GM12872 (cell line): Measurements from ENCODE around the gene NOCT.

Experiments used
- TF ChIP-seq, protein P1 (sequence below): IDR thresholded peaks from 3 replicates; pipeline ENCODE4 v1.5.1; 2011; ENCODE audit warnings: low read depth, mild to moderate bottlenecking, low read length, moderate library complexity; ENCODE audit not compliant: insufficient read depth

NOCT gene

DNA sequence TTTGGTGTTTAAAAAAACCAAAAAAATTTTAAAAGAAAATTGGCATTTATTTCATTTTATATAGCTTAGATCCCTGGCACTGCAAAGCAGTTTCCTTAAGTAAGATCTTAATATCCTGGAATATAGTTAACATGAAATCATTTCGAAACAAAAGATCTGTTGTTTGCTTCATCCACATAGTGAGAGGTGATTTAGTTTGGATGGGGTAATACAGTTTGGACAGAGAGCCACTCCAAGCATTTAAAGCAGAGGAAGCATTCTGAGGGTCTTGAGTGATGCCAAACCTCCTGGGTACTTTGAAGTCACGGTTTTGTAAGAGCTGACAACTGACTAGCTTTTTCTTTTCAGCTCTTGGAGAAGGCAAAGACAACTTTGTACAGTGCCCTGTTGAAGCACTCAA is 28.7 kb downstream of the NOCT start:
- TF ChIP-seq, protein P1, sequence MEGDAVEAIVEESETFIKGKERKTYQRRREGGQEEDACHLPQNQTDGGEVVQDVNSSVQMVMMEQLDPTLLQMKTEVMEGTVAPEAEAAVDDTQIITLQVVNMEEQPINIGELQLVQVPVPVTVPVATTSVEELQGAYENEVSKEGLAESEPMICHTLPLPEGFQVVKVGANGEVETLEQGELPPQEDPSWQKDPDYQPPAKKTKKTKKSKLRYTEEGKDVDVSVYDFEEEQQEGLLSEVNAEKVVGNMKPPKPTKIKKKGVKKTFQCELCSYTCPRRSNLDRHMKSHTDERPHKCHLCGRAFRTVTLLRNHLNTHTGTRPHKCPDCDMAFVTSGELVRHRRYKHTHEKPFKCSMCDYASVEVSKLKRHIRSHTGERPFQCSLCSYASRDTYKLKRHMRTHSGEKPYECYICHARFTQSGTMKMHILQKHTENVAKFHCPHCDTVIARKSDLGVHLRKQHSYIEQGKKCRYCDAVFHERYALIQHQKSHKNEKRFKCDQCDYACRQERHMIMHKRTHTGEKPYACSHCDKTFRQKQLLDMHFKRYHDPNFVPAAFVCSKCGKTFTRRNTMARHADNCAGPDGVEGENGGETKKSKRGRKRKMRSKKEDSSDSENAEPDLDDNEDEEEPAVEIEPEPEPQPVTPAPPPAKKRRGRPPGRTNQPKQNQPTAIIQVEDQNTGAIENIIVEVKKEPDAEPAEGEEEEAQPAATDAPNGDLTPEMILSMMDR: no peak

DNA sequence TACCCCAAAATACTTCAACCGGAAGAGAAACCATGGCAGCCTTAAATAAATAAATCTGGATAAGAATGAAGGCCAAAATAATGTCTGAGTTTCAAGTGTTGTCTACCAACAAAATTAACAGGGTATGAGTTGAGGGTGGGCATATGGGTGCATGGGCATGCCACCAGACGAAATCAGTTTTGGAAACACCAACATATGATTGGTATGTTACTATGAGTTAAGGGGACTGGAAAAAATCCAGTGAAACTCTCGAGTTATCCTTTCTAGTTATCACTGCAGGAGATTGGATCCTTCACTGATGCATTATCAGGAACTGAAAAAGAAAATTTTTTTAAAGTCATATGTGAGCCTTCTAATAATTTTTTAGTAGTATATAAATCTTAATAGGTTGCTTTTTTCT is 32.4 kb downstream of the NOCT start:
- TF ChIP-seq, protein P1: no peak

DNA sequence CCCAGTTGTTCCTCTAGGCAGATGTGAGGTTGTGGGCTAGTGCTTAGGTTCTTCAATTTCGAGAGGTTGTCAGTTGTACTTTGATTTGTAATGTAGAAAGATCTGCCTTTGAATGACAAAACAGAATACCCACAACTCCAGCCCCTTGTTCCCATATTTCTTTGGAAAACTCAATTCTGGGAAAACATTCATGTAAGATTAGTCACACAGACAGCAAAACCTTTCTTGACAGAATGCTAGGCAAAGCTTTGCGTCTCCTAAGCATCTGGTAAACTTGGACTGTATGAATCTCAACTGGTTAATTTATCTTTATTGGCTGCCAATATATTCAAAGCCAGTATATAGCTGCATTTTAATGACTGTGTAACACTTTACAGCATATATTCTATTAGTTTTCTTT is 34.9 kb downstream of the NOCT start:
- TF ChIP-seq, protein P1: no peak

DNA sequence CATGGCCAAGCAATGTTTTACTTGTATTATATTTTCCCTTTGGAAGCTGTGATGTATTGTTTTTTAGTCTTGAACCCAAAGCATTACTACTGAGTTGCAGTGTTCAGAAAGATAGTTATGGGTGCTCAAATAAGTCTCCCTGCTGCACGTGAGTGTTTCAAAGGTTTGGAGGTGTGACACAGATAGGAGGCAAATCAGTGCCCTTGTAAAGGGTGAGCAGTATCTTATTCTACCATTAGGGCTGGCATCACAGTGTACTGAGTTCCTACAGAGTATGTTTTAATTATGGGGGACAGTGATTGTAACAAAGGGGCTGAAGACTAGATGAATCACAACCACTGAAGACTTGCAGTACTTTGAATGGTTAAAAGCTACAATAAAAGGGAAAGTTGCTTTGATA is 38.3 kb downstream of the NOCT start:
- TF ChIP-seq, protein P1: no peak

DNA sequence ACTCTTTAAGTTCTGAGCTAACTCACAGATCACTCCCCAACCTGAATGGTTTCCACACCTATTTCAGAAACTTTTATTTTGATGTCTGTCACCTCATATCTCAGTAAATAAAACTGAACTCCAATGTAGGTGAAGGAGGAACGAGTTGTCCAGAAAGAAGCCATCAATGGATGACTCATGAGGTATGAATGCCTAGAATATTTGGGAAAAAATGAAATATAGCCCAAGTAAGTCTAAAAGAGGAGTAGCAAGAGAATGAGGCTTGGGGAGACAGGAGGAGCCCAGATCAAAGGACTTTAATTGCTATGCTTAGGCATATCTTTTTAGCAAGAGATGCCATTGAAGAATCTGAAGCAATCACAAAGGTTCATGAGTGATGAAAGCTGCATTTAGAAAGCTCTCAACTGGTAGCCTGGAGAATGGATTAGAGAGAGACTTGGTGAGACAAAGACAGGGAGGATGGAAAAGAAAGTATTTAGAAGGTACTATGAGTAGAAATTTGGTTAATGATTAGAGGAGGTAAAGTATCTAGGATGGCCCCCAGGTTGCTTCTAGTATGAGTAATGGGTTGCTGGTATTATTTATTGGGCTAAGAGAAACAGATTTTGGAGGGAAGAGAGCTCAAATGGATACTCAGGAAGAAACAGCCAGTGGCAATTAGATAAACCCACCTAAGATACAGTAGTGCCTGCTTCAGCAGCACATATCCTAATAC is 39.4 kb downstream of the NOCT start:
- TF ChIP-seq, protein P1: no peak

DNA sequence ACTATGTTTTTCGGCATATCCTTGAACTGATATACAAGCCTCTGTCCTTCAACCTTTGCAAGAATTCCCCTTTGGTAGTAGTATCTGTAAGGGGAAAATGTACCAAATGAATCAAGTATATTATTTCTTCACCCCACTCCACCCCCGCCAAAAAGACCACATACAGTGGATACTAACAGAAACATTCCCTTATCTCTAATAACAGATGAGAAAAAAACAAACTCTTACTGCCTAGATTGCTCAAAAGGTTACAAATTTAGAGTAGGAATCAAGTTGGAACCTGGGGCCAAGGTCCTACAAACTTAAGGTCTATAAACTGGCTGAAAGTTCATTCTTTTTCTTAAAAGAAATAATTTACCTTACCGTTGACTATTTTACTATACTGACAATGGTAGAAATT is 45.0 kb downstream of the NOCT start:
- TF ChIP-seq, protein P1: no peak

DNA sequence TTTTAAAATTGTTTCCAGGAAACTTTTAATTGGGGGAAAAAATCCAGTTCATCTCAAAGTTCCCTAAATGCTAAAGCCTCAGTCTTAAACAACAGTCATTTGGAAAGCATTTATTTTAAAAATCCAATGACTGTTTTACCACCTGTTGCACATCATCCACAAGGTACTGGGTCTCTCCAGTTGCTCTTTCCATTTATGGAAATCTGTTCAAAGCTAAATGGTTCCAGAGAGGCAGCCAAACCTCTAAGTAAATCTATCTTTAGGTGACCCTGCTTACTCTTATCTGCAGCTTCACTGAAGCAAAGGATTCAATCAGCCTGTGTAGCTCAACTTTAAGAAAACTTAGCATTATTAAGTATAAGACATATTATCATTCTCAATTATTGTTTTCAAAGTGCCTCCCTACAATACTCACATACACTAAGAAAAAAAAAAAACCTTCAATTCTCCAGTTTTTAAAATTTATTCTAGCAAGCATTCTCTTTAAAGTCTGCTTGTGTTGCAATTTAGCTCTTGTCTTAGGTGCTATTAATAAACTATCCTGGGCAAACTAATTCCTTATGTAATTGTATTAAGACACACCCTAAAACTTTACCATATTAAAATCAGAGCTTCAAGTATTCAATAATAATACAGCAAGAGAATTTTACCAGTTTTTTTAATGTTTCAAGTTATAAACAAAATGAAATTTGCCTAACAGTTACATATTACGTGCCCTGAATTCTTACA is 60.6 kb downstream of the NOCT start:
- TF ChIP-seq, protein P1: no peak
